NB4 (cell line): Measurements from ENCODE around the gene MACROD2.

Experiments
- CTCF ChIP-seq: IDR thresholded peaks from one replicate; pipeline ENCODE4 v1.5.1; 2012; ENCODE audit warnings: low read depth, low read length
- POLR2A ChIP-seq: IDR thresholded peaks from 2 replicates; pipeline ENCODE4 v1.6.1; 2011; ENCODE audit warnings: mild to moderate bottlenecking; ENCODE audit not compliant: insufficient read length; ENCODE audit errors: extremely low read depth

DNA sequence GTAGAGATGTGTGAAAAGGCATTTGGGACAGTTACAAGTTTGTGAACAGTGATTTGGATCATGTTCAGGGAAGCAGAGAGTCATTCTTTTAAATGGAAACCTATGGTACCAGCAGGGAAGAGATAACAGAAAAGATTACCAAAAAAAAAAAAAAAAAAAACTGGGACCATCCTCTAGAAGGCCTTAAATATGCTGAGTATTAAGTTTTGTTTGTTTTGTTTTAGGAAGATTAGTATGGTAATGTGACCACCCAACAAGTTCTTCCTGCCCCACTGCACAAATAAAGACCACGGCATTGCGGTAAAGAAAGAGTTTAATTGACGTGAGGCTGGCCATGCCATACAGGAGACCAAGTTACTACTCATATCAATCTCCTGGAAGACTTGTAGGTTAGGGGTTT is 1631.8 kb downstream of the MACROD2 start:
- no peak for TF ChIP-seq CTCF
- no peak for TF ChIP-seq POLR2A
